Endothelial cell (in vitro differentiated cells): ENCODE results near the gene TMEM89. TPM values are rescaled to one million over a fixed set of nuclear protein-coding genes. Genes with fewer than 3 reads are reported as not detected.

Experiments used
- DNase-seq: peaks from one replicate; pipeline ENCODE4 v3.0.0; 2021; ENCODE audit warnings: low spot score
- H3K27ac Mint-ChIP-seq: one replicate; pipeline ENCODE4 v1.8.0; 2021; ENCODE audit warnings: mixed read lengths, inconsistent platforms; ENCODE audit not compliant: unreplicated experiment
- H3K27me3 Mint-ChIP-seq: one replicate; pipeline ENCODE4 v1.8.0; 2021; ENCODE audit warnings: mild to moderate bottlenecking, moderate library complexity, mixed read lengths, inconsistent platforms; ENCODE audit not compliant: unreplicated experiment
- H3K36me3 Mint-ChIP-seq: one replicate; pipeline ENCODE4 v1.8.0; 2021; ENCODE audit warnings: mild to moderate bottlenecking, low read depth, mixed read lengths, inconsistent platforms; ENCODE audit not compliant: unreplicated experiment
- H3K4me1 Mint-ChIP-seq: one replicate; pipeline ENCODE4 v1.8.0; 2021; ENCODE audit warnings: mild to moderate bottlenecking, mixed read lengths, inconsistent platforms; ENCODE audit not compliant: unreplicated experiment
- H3K4me3 Mint-ChIP-seq: one replicate; pipeline ENCODE4 v1.8.0; 2021; ENCODE audit warnings: mild to moderate bottlenecking, mixed read lengths, inconsistent platforms; ENCODE audit not compliant: unreplicated experiment
- H3K9me3 Mint-ChIP-seq: one replicate; pipeline ENCODE4 v1.8.0; 2021; ENCODE audit warnings: mixed read lengths, inconsistent platforms; ENCODE audit not compliant: unreplicated experiment
- CTCF ChIP-seq: fragments of 200-600 bp; sonication (generic); IDR thresholded peaks from one replicate; pipeline ENCODE4 v1.5.0; 2021; ENCODE audit warnings: antibody characterized with exemption; ENCODE audit not compliant: unreplicated experiment
- total RNA-seq: library from RNA; stranded (reverse); fragmentation: NEBNext Ultra II Directional; extraction: Animal tissue kit (Norgen Biotek cat#: 25700); gene quantifications from one replicate; pipeline ENCODE4 v1.2.1, GENCODE V29; 2021; ENCODE audit not compliant: unreplicated experiment

Gene TMEM89
- total RNA-seq, 1 donor from 2014 or later, result 0.44 TPM

GRCh38 chr3:48635222-48636021, 13.9 kb upstream of the TMEM89 start, which contains the start of gene SLC26A6:
Gene SLC26A6 (minus strand): TSS chr3:48635461. CDS start chr3:48635393, 68 bp downstream.
- DNase-seq, result peak; percentile 98
- Mint-ChIP-seq H3K9me3 (no peaks in the 10 kb centered on the region), H3K4me1 (peaks cover 29% of the 10 kb centered on the region), H3K36me3 (peaks cover 12% of the 10 kb centered on the region), H3K27ac (peak within 1 kb of the TSS; percentile 95), H3K4me3 (peak within 1 kb of the TSS; percentile 93), H3K27me3 (peaks cover 13% of the 10 kb centered on the region)
- peak; percentile 72 for TF ChIP-seq CTCF

GRCh38 chr3:48634661-48635221, 13.2 kb upstream of the TMEM89 start:
- TF ChIP-seq CTCF, result no peak
- peaks cover 13% of the 10 kb centered on the region for H3K27me3 Mint-ChIP-seq
- peak overlapping the region; percentile 93 for H3K4me3 Mint-ChIP-seq
- H3K27ac Mint-ChIP-seq, result no peak overlapping the region
- H3K4me1 Mint-ChIP-seq, result peaks cover 29% of the 10 kb centered on the region
- H3K36me3 Mint-ChIP-seq, result peaks cover 17% of the 10 kb centered on the region
- H3K9me3 Mint-ChIP-seq, result no peaks in the 10 kb centered on the region
- DNase-seq, result peak; percentile 36

- no peak overlapping the region for H3K27ac Mint-ChIP-seq
- H3K27me3 Mint-ChIP-seq, result peaks cover 15% of the 10 kb centered on the region
- H3K4me1 Mint-ChIP-seq, result peaks cover 29% of the 10 kb centered on the region
- TF ChIP-seq CTCF, result no peak
- no peaks in the 10 kb centered on the region for H3K9me3 Mint-ChIP-seq
- H3K4me3 Mint-ChIP-seq, result peak overlapping the region; percentile 93
- DNase-seq, result no peak
- H3K36me3 Mint-ChIP-seq, result peaks cover 27% of the 10 kb centered on the region
These were observed 12.2 kb upstream of the TMEM89 start for GRCh38 chr3:48633743-48634142.

- Mint-ChIP-seq H3K4me3 (no peak overlapping the region), H3K36me3 (peaks cover 24% of the 10 kb centered on the region), H3K4me1 (peaks cover 28% of the 10 kb centered on the region), H3K27me3 (peaks cover 15% of the 10 kb centered on the region), H3K27ac (no peak overlapping the region), H3K9me3 (no peaks in the 10 kb centered on the region)
- no peak for TF ChIP-seq CTCF
- DNase-seq, result no peak
These were observed 11.7 kb upstream of the TMEM89 start for GRCh38 chr3:48633256-48633655.
